ENCODE measurements around the gene KCNH1.

- TF ChIP-seq CTCF (IDR thresholded peaks at IDR 0.05) (no peak), POLR2A (IDR thresholded peaks at IDR 0.05) (no peak)
These were observed 278.5 kb downstream of the KCNH1 start for GRCh38 chr1:210855440-210855839.

Data from Peyer's patch (tissue), 4 donors.